Epithelial cell of proximal tubule (primary cell): ENCODE results near the gene EPHA2. TPM values are rescaled to one million over a fixed set of nuclear protein-coding genes. Genes with fewer than 3 reads are reported as not detected.

Experiments used
- DNase-seq: peaks from one replicate; pipeline ENCODE4 v3.0.0-alpha.2; 2011; ENCODE audit warnings: low read depth
- H3K4me3 ChIP-seq: 2 replicates; pipeline ENCODE4 v1.5.1; 2011; ENCODE audit warnings: low read depth, mild to moderate bottlenecking, low read length
- CTCF ChIP-seq: conservative IDR thresholded peaks from 2 replicates; pipeline ENCODE4 v1.5.1; 2012; ENCODE audit warnings: low read depth, mild to moderate bottlenecking, low read length
- total RNA-seq: library from RNA; depleted of rRNA; stranded (reverse); fragments of >200 nt; gene quantifications from 2 replicates; pipeline ENCODE4 v1.2.3, GENCODE V29; 2015

The EPHA2 gene
- total RNA-seq, 1 donor from 2014 or later, result 112 TPM

DNA sequence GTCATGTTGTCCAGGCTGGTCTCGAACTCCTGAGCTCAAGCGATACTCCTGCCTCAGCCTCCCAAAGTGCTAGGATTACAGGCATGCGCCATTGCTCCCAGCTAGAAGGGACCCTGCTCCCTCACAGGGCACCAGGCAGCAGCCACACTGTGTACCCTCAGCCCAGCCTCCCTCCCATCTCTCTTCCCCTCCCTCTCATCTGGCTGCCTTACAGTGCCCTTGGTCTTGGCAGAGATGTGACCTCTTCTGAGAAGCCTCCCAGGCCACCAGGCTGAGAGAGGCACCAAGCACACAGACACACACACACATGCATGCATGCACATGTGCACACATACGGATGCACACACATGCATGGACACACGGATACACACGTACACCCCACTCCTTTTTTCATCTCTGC, 25.0 kb downstream of the EPHA2 start:
- no peak for DNase-seq
- TF ChIP-seq CTCF, result no peak
- H3K4me3 ChIP-seq, result no peak overlapping the region

DNA sequence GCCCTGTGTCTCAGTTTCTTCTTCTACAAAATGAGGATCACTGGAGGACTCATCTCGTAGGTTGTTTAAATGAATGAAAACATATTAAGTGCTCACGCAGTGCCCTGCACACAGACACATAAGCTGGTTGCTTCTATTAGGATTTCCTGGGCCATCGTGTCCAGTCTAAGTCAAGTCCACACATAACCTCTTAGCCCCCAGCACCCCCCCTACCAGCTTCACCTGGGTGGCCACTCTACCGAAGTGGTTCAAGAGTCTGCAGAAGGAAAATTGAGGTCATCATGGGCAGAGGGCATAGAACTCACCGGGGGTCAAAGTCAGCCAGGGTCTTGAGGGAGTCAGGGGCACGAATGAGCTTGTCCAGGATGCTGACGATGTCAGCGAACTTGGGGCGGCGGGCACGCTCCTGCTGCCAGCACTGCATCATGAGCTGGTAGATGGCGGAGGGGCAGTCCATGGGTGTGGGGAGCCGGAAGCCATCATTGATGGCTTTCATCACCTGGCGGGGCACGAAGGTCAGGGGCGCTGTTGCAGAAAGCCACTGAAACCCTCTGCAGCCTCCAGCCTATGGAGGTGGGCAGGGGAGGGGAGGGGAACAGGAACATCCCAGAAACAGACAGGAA, 25.8 kb downstream of the EPHA2 start:
- DNase-seq, result no peak
- no peak overlapping the region for H3K4me3 ChIP-seq
- TF ChIP-seq CTCF, result no peak

- no peak overlapping the region for H3K4me3 ChIP-seq
- no peak for DNase-seq
- TF ChIP-seq CTCF, result no peak
These were observed 26.6 kb downstream of the EPHA2 start for GRCh38 chr1:16129316-16129715.

- no peak for TF ChIP-seq CTCF
- no peak for DNase-seq
- no peak overlapping the region for H3K4me3 ChIP-seq
These were observed 27.5 kb downstream of the EPHA2 start for GRCh38 chr1:16128338-16128741.

- no peak overlapping the region for H3K4me3 ChIP-seq
- no peak for DNase-seq
- TF ChIP-seq CTCF, result no peak
These were observed 28.1 kb downstream of the EPHA2 start for GRCh38 chr1:16127676-16128337.

- DNase-seq, result no peak
- H3K4me3 ChIP-seq, result no peak overlapping the region
- TF ChIP-seq CTCF, result no peak
These were observed 28.9 kb downstream of the EPHA2 start for GRCh38 chr1:16126743-16127515.
